Measurements from ENCODE around the gene AUTS2. TPM values are rescaled to one million over a fixed set of nuclear protein-coding genes. Genes with fewer than 3 reads are reported as not detected.
A peak's percentile ranks its signal among the peaks of the same experiment; 100 is the strongest.

AUTS2 gene
- polyA plus RNA-seq, 1 donor from 2014 or later = 97.3 TPM

DNA sequence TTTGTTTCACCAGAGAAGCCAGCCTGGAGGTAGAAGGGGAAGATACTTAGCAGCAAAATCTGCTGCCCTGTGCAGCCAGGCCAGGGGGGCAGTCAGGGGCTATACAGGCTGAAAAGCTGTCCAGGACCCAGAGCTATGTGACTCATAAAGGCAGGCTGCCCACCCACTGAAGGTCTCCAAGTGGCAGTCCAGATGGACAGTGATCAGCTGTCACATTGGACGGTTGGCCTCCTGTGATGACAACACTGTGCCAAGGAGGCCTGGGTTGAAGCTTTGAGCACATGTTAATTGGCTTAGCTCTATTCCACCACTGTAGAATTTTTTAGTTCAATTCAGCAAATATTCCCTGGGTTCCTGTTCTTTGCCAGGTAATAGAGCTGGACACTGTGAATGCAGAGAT is 956.4 kb downstream of the AUTS2 start:
- Histone ChIP-seq H3K27me3 (ENCODE audit: insufficient read depth, low read depth, low read length) (no peaks in the 10 kb centered on the region), H3K9me2 (ENCODE audit: insufficient read depth, low read length) (no peaks in the 10 kb centered on the region), H3K9ac (ENCODE audit: low read length) (no peak overlapping the region), H3K27ac (ENCODE audit: low read length) (no peak overlapping the region), H3K4me2 (ENCODE audit: low read length) (no peak overlapping the region), H4K20me1 (ENCODE audit: insufficient read depth) (no peaks in the 10 kb centered on the region), H3K9me3 (ENCODE audit: low read length) (no peaks in the 10 kb centered on the region), H2AFZ (ENCODE audit: low read depth, low read length) (no peak overlapping the region), H3K4me3 (ENCODE audit: low read length) (no peak overlapping the region), H3K36me3 (ENCODE audit: insufficient read depth, low read length) (no peaks in the 10 kb centered on the region), H3F3A (ENCODE audit: insufficient read depth, low read length, poor library complexity, severe bottlenecking) (no peaks in the 10 kb centered on the region), H3K79me2 (replicated peaks; ENCODE audit: insufficient read depth, low read length) (no peaks in the 10 kb centered on the region)
- TF ChIP-seq RAD21 (conservative IDR thresholded peaks at IDR 0.05) (no peak), POLR2AphosphoS5 (IDR thresholded peaks at IDR 0.05) (no peak), SMC3 (conservative IDR thresholded peaks at IDR 0.05; ENCODE audit: poor library complexity) (no peak), REST (IDR thresholded peaks at IDR 0.05; ENCODE audit: borderline replicate concordance) (no peak), EZH2 (IDR thresholded peaks at IDR 0.05; ENCODE audit: borderline replicate concordance, insufficient read depth, low read length, poor library complexity, severe bottlenecking) (no peak), MXI1 (conservative IDR thresholded peaks at IDR 0.05; ENCODE audit: poor library complexity, severe bottlenecking) (no peak)
- TF ChIP-seq, protein P1, sequence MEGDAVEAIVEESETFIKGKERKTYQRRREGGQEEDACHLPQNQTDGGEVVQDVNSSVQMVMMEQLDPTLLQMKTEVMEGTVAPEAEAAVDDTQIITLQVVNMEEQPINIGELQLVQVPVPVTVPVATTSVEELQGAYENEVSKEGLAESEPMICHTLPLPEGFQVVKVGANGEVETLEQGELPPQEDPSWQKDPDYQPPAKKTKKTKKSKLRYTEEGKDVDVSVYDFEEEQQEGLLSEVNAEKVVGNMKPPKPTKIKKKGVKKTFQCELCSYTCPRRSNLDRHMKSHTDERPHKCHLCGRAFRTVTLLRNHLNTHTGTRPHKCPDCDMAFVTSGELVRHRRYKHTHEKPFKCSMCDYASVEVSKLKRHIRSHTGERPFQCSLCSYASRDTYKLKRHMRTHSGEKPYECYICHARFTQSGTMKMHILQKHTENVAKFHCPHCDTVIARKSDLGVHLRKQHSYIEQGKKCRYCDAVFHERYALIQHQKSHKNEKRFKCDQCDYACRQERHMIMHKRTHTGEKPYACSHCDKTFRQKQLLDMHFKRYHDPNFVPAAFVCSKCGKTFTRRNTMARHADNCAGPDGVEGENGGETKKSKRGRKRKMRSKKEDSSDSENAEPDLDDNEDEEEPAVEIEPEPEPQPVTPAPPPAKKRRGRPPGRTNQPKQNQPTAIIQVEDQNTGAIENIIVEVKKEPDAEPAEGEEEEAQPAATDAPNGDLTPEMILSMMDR (IDR thresholded peaks at IDR 0.05; ENCODE audit: poor library complexity, severe bottlenecking) = no peak

DNA sequence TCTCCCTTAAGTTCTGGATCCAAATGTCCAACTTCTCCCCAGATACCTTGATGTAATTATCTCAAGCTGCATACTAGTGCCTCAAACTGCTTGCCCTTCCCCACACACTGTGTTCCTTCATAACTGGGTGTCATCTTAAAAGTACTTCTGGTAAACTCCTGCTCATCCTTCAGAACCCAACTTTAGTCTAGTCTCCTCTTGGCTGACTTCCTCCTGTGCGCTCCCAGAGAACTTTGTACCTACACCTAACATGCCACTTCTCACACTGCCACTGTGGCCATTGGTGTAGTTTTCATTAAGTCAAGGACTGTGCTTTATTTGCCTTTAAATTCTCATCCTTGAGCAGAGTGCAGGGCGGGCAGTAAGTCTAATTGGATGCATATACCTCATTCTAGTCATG is 958.5 kb downstream of the AUTS2 start:
- H3K4me3 ChIP-seq (ENCODE audit: low read length) = no peak overlapping the region
- H3K9me3 ChIP-seq (ENCODE audit: low read length) = no peaks in the 10 kb centered on the region
- no peaks in the 10 kb centered on the region for H3K9me2 ChIP-seq (ENCODE audit: insufficient read depth, low read length)
- no peak overlapping the region for H2AFZ ChIP-seq (ENCODE audit: low read depth, low read length)
- no peaks in the 10 kb centered on the region for H3K79me2 ChIP-seq (replicated peaks; ENCODE audit: insufficient read depth, low read length)
- H3K9ac ChIP-seq (ENCODE audit: low read length) = no peak overlapping the region
- no peaks in the 10 kb centered on the region for H3K36me3 ChIP-seq (ENCODE audit: insufficient read depth, low read length)
- H3K27me3 ChIP-seq (ENCODE audit: insufficient read depth, low read depth, low read length) = no peaks in the 10 kb centered on the region
- H3K4me2 ChIP-seq (ENCODE audit: low read length) = no peak overlapping the region
- H3F3A ChIP-seq (ENCODE audit: insufficient read depth, low read length, poor library complexity, severe bottlenecking) = no peaks in the 10 kb centered on the region
- no peak for TF ChIP-seq EZH2 (IDR thresholded peaks at IDR 0.05; ENCODE audit: borderline replicate concordance, insufficient read depth, low read length, poor library complexity, severe bottlenecking)
- TF ChIP-seq TAF1 (IDR thresholded peaks at IDR 0.05; ENCODE audit: low read depth) = no peak
- no peak for TF ChIP-seq POLR2AphosphoS5 (IDR thresholded peaks at IDR 0.05)
- TF ChIP-seq SMC3 (conservative IDR thresholded peaks at IDR 0.05; ENCODE audit: poor library complexity) = no peak
- no peak overlapping the region for H3K27ac ChIP-seq (ENCODE audit: low read length)
- no peaks in the 10 kb centered on the region for H4K20me1 ChIP-seq (ENCODE audit: insufficient read depth)

DNA sequence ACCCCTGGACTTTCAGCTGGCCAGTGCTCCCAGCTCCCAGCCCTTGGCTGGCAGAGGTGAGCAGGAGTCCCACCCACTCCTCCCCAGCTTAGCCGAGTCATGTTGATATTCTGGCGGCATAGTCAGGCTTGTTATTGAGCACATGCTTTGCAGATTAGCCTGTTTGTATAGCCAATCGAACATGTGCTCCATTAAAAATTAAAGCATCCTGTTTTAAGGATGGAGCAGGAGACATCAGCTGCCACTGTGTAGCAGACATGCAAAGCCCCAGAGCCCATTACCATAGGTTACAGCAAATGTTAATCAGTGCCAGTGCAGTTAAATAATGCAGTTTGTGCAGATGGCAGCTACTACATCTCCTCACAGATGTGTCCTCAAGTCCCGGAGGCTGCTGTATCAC is 959.1 kb downstream of the AUTS2 start:
- Histone ChIP-seq H3F3A (ENCODE audit: insufficient read depth, low read length, poor library complexity, severe bottlenecking) (no peaks in the 10 kb centered on the region), H3K36me3 (ENCODE audit: insufficient read depth, low read length) (no peaks in the 10 kb centered on the region), H3K9me2 (ENCODE audit: insufficient read depth, low read length) (no peaks in the 10 kb centered on the region), H3K79me2 (replicated peaks; ENCODE audit: insufficient read depth, low read length) (no peaks in the 10 kb centered on the region), H3K27me3 (ENCODE audit: insufficient read depth, low read depth, low read length) (no peaks in the 10 kb centered on the region), H3K9me3 (ENCODE audit: low read length) (no peaks in the 10 kb centered on the region), H4K20me1 (ENCODE audit: insufficient read depth) (no peaks in the 10 kb centered on the region), H3K9ac (ENCODE audit: low read length) (peak overlapping the region; percentile 21), H3K4me3 (ENCODE audit: low read length) (no peak overlapping the region), H3K4me2 (ENCODE audit: low read length) (no peak overlapping the region), H3K27ac (ENCODE audit: low read length) (peak overlapping the region; percentile 47), H2AFZ (ENCODE audit: low read depth, low read length) (no peak overlapping the region)
- TF ChIP-seq TAF1 (IDR thresholded peaks at IDR 0.05; ENCODE audit: low read depth) = no peak
- no peak for TF ChIP-seq EZH2 (IDR thresholded peaks at IDR 0.05; ENCODE audit: borderline replicate concordance, insufficient read depth, low read length, poor library complexity, severe bottlenecking)
- TF ChIP-seq SMC3 (conservative IDR thresholded peaks at IDR 0.05; ENCODE audit: poor library complexity) = no peak
- TF ChIP-seq REST (IDR thresholded peaks at IDR 0.05; ENCODE audit: borderline replicate concordance) = no peak
